GM18907 (cell line): ENCODE measurements around the gene SLC25A20.

Source experiments
- ATAC-seq: cut with Tn5 transposase; IDR thresholded peaks from one replicate; pipeline ENCODE4 v1.9.1; 2021; ENCODE audit warnings: mild to moderate bottlenecking, moderate library complexity; ENCODE audit not compliant: unreplicated experiment

SLC25A20 gene

DNA sequence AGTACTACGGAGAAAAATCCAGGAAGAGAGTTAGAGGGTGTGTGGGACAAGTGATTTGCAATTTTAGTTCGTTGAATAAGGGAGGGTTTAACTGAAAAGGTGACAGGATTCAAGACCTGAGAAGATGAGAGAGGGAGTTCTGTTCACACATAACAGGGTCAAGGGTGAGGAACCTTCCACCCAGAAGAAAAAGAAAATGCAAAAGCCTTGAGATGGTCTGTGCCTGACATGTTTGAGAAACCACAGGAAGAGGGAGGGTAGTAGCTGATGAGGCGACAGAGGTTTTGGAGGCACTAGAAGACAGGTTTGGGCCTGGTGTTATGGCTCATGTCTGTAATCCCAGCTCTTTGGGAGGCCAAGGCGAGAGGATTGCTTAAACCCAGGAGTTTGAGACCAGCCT is 591 bp upstream of the SLC25A20 start:
- ATAC-seq, result no peak

GRCh38 chr3:48897460-48898376 is 964 bp downstream of the SLC25A20 start:
- peak; percentile 3 for ATAC-seq

DNA sequence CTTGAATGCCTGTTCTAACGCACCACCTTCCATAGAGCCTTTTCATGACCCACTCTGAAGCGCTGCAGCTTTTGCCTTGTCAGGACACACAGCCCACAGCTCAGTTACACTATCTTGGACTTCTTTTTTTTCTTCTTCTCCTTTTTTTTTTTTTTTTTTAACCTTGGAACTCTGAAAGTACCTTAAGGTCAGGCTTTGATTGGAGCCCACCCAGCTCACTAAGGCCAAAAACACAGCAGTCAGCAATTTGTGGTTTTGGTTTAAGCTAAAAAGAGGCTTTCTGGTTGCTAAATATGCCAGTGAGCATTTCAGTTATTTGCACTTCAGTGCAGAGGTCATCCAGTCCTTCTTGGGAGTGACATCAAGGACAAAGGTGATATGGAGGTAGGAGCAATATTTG is 1.7 kb downstream of the SLC25A20 start:
- no peak for ATAC-seq

GRCh38 chr3:48894516-48894915 is 4.2 kb downstream of the SLC25A20 start:
- ATAC-seq, result no peak

DNA sequence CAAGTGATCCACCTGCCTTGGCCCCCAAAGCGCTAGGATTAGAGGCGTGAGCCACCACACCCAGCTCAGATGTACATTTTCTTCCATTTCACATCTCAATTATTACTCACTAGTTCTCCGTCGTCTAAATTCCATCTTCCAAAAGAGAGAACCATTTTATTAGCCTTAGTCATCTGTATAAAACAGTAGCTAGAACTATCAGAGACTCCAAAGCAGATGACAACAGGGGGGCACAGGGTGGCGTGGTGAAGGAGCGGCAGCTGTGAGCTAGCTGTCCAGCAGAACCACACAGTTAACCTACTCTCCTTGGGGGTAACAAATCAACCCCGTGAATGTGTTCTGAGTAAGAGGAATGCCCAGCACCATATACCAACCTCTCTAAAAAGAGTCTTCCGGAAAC is 7.1 kb downstream of the SLC25A20 start:
- no peak for ATAC-seq

GRCh38 chr3:48885753-48886152 is 12.9 kb downstream of the SLC25A20 start:
- ATAC-seq, result no peak

GRCh38 chr3:48881652-48882114 is 17.0 kb downstream of the SLC25A20 start:
- ATAC-seq, result no peak

- ATAC-seq, result no peak
Observed at GRCh38 chr3:48881006-48881405, 17.7 kb downstream of the SLC25A20 start.

DNA sequence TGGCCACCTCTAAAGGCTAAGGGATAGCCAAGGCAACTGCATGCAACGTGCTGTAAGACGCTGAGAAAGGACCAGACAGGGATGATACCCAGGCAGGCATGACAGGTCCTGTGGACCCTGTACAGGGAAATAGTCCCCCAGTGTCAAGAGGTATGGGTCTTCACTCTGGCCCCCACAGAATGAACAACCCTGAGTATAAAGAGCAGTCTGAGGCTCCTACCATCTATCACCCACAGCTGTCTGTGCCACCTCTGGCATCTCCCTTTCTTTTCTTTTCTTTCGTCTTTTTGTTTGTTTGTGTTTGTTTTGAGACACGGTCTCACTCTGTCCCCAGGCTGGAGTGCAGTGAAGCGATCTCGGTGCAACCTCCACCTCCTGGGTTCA is 18.7 kb downstream of the SLC25A20 start:
- no peak for ATAC-seq

DNA sequence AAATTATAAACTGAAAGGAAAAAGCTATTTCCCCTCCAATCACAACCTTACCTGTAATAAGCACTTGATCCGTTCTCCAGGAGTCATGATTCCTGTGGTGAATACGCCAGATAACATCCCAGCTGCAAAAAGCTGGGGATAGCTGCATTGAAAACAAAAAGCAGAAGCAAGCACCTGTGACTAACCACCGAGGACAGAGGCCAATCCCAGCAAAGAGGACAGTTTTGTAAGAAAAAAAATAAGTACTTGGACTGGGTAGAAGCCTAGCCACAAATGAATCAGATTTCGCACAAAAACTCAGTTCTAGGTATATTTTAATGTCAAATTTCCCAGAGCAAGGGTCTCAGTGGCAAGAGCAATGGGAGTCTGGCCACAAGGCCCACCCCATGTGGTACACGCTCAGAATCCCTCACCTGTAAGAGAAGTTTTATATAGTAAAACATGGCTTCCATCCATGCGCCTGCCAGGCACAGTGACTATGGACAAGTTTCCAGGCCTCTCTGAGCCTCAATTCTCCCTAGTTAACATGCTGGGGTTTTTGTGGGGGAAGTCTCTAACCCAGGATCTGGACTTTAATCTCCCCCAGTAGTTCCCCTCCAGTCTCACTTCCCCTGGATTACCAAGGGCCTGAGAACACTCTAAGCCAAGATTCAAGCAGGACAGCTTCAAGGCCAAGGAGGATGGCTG is 19.2 kb downstream of the SLC25A20 start:
- ATAC-seq, result no peak

DNA sequence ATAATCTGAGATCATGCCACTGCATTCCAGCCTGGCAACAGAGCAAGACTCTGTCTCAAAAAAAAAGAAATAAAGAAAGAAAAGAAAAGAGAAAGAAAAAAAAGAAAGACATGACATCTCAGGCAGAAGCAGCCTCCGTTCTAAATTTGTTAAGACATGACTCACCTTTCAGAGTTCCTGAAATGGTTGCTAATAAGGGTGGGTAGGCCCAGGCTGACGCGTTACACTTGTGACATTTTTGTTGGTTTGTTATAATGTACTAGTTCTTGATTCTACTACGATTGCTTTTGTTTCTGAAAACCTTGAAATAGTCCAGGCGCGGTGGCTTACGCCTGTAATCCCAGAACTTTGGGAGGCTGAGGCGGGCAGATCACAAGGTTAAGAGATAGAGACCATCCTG is 21.0 kb downstream of the SLC25A20 start:
- no peak for ATAC-seq

DNA sequence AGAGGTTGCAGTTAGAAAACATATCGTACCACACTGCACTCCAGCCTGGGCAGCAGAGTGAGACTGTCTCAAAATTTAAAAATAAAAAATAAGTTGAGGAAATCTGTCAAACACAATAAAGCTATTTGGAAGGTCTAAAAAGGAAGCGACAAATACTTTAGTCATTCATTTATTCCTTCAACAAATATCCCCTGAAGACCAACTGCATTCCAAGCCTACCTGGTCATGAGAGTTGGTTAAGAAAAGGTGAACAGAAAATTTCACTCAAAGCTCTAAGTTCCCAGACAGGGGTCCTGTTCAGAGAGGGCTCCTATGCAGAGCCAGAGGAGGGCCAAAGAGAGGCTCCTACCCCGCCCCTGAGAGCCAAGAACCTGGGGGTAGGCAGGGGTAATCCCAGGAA is 35.6 kb downstream of the SLC25A20 start:
- ATAC-seq, result no peak

DNA sequence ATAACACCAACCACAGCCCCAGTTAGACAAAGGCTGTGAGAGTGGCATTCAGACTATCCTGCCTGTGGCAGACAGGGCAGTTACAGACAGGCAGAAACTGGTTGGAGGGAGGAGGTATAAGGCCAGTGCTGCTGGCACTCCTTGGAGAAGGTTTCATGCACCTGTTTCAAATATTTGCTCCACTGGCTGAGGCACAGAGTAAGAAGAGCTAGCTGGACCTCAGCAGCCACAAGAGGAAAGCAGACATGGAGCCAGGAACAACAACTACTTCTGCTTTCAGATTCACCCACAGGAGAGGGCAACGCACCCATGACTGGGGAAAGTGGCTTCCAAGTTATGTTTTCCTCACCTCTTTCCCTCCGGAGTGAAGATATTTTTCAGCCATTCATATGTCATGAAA is 39.5 kb downstream of the SLC25A20 start:
- ATAC-seq, result no peak

DNA sequence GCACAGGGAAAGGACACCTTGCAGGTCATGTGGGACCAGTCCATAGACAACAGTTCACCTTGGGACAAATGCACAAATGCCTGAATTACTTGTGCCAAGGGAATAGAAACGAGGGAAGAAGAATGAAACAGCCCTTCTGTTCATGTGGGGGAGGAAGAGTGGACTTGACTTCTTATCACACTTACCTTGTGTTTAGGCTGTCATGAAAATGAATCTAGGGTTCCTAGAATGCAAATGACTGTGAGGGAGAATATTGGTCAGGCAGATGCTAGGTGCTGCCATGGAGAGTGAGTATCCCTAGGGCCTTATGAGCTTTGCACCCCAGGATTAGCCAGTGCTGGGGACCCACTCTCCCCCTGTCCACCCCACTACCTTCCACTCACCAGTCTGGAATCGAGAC is 40.0 kb downstream of the SLC25A20 start:
- no peak for ATAC-seq

- ATAC-seq, result no peak
Observed at GRCh38 chr3:48857641-48858040, 41.0 kb downstream of the SLC25A20 start.

GRCh38 chr3:48856469-48856868 is 42.2 kb downstream of the SLC25A20 start:
- ATAC-seq, result no peak

GRCh38 chr3:48855681-48856447 is 42.8 kb downstream of the SLC25A20 start:
- ATAC-seq, result no peak

GRCh38 chr3:48852151-48852550 is 46.5 kb downstream of the SLC25A20 start:
- ATAC-seq, result no peak

DNA sequence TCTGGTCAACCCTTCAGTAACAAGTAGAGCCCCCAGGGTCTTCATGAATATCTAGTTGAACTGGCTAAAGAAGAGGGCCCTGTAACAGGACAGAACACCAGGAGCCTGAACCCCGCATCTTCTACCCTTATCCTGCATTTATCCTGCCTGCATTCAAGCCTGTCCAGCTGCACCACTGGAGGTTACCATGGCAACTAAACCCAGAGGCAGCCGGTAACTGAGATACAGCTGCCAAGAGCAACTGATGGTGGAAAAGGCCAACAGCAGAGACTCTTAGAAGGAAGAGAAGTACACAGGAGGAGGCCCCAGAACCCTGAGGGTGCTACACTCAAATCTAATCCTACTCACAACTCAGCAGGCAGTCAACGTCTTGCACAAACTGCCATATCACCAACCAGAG is 47.3 kb downstream of the SLC25A20 start:
- ATAC-seq, result no peak

GRCh38 chr3:48848816-48849515 is 49.7 kb downstream of the SLC25A20 start:
- ATAC-seq, result no peak
